HepG2 (cell line): ENCODE results near the gene ENAH. TPM values are rescaled to one million over a fixed set of nuclear protein-coding genes. Genes with fewer than 3 reads are reported as not detected.

Experiments used
- AGO2 ChIP-seq: fragments of 200-400 bp; formaldehyde crosslinking; optimal IDR thresholded peaks from 2 replicates; pipeline ENCODE3; 2017; ENCODE audit warnings: mild to moderate bottlenecking, low read depth, low read length, moderate library complexity
- EZH2 ChIP-seq: conservative IDR thresholded peaks from 2 replicates; pipeline ENCODE4 v1.6.1; 2012; ENCODE audit warnings: mild to moderate bottlenecking, low read depth, low read length, moderate library complexity
- FLYWCH1 ChIP-seq: sonication (generic); formaldehyde crosslinking; IDR thresholded peaks from 2 replicates; pipeline ENCODE4 v1.8.1; 2023; ENCODE audit warnings: mild to moderate bottlenecking, missing genetic modification reagents
- FOXJ3 ChIP-seq: sonication (generic); formaldehyde crosslinking; IDR thresholded peaks from 2 replicates; pipeline ENCODE4 v1.4.0; 2020; ENCODE audit warnings: missing genetic modification reagents, mild to moderate bottlenecking, borderline replicate concordance
- FOXK2 ChIP-seq: fragments of 450-650 bp; IDR thresholded peaks from 2 replicates; pipeline ENCODE4 v1.6.1; 2016
- GFI1 ChIP-seq: sonication (generic); formaldehyde crosslinking; IDR thresholded peaks from 2 replicates; pipeline ENCODE4 v1.5.0; 2020; ENCODE audit warnings: missing genetic modification reagents, mild to moderate bottlenecking, borderline replicate concordance
- GLI4 ChIP-seq: sonication (generic); formaldehyde crosslinking; IDR thresholded peaks from 2 replicates; pipeline ENCODE4 v1.5.1; 2020; ENCODE audit warnings: missing genetic modification reagents, mild to moderate bottlenecking, moderate library complexity, borderline replicate concordance
- HMG20B ChIP-seq: conservative IDR thresholded peaks from 2 replicates; pipeline ENCODE4 v1.6.1; 2016; ENCODE audit warnings: missing genetic modification reagents, missing compliant biosample characterization
- HNRNPL ChIP-seq: fragments of 200-400 bp; formaldehyde crosslinking; IDR thresholded peaks from 2 replicates; pipeline ENCODE4 v1.6.1; 2017; ENCODE audit warnings: mild to moderate bottlenecking, low read depth, low read length
- MXD3 ChIP-seq: IDR thresholded peaks from 2 replicates; pipeline ENCODE4 v1.6.1; 2016; ENCODE audit warnings: mild to moderate bottlenecking, missing biosample characterization, missing genetic modification reagents
- PCBP2 ChIP-seq: fragments of 200-400 bp; formaldehyde crosslinking; optimal IDR thresholded peaks from 2 replicates; pipeline ENCODE3; 2018; ENCODE audit warnings: low read length, low read depth; ENCODE audit not compliant: poor library complexity, severe bottlenecking
- PHF21A ChIP-seq: sonication (generic); formaldehyde crosslinking; IDR thresholded peaks from 2 replicates; pipeline ENCODE4 v1.5.0; 2020; ENCODE audit warnings: mild to moderate bottlenecking, missing genetic modification reagents
- PRMT3 ChIP-seq: sonication (generic); formaldehyde crosslinking; IDR thresholded peaks from 2 replicates; pipeline ENCODE4 v1.8.1; 2022; ENCODE audit warnings: low read depth, mild to moderate bottlenecking, moderate library complexity, missing genetic modification reagents, borderline replicate concordance
- SMYD3 ChIP-seq: sonication (generic); formaldehyde crosslinking; IDR thresholded peaks from 2 replicates; pipeline ENCODE4 v1.8.1; 2023; ENCODE audit warnings: mild to moderate bottlenecking, missing genetic modification reagents
- ZNF280B ChIP-seq: sonication (generic); formaldehyde crosslinking; IDR thresholded peaks from 2 replicates; pipeline ENCODE4 v1.5.0; 2020; ENCODE audit warnings: missing genetic modification reagents, mild to moderate bottlenecking, borderline replicate concordance
- ZNF572 ChIP-seq: sonication (generic); formaldehyde crosslinking; IDR thresholded peaks from 2 replicates; pipeline ENCODE4 v1.5.1; 2020; ENCODE audit warnings: mild to moderate bottlenecking, missing genetic modification reagents
- ZNF605 ChIP-seq: sonication (generic); formaldehyde crosslinking; IDR thresholded peaks from 2 replicates; pipeline ENCODE4 v1.8.0; 2022; ENCODE audit warnings: mild to moderate bottlenecking, missing genetic modification reagents
- ZNF780A ChIP-seq: sonication (generic); formaldehyde crosslinking; IDR thresholded peaks from 2 replicates; pipeline ENCODE4 v1.8.0; 2022; ENCODE audit warnings: mild to moderate bottlenecking, missing genetic modification reagents, moderate library complexity
- polyA plus RNA-seq, 8 experiments: library from polyadenylated mRNA; depleted of rRNA in 3 of 8; stranded (reverse) in 7 of 8; unstranded in 1 of 8; fragments of >200 nt; fragmentation: Illumina TruSeq in 4 of 8; extraction: Trizol in 4 of 8; gene quantifications; 2 replicates each; pipeline versions ENCODE4 v1.2.1 to v1.2.3, GENCODE V29; 2011 to 2016; ENCODE audit warnings: low read depth in 4 of 8, missing spikeins in 1 of 8, mixed read lengths in 1 of 8; ENCODE audit not compliant: insufficient read depth in 1 of 8
- total RNA-seq, 5 experiments: library from RNA; depleted of rRNA; stranded (reverse); fragments of >200 nt; fragmentation: Illumina TruSeq; extraction: Trizol; gene quantifications; 2 replicates each; pipeline ENCODE4 v1.2.3, GENCODE V29; 2016; ENCODE audit warnings: low read depth in 1 of 5
- TF ChIP-seq, protein P1 (sequence below): sonication (generic); formaldehyde crosslinking; IDR thresholded peaks from 2 replicates; pipeline ENCODE4 v1.4.0; 2020; ENCODE audit warnings: low read depth, missing genetic modification reagents
- TF ChIP-seq, protein P2 (sequence below): sonication (generic); formaldehyde crosslinking; IDR thresholded peaks from 2 replicates; pipeline ENCODE4 v1.4.0; 2020; ENCODE audit warnings: missing genetic modification reagents

ENAH gene
- total and polyA plus RNA-seq, 2 of the 13 experiments (the other 11 are each of a cell fraction or from before 2014, with no cell fraction given) = 22.1 to 58.3 TPM

GRCh38 chr1:225441314-225442122 lies 211.4 kb downstream of the ENAH start (continued):
- TF ChIP-seq FLYWCH1 (CRISPR knock-in tag) = no peak
- TF ChIP-seq, protein P1, sequence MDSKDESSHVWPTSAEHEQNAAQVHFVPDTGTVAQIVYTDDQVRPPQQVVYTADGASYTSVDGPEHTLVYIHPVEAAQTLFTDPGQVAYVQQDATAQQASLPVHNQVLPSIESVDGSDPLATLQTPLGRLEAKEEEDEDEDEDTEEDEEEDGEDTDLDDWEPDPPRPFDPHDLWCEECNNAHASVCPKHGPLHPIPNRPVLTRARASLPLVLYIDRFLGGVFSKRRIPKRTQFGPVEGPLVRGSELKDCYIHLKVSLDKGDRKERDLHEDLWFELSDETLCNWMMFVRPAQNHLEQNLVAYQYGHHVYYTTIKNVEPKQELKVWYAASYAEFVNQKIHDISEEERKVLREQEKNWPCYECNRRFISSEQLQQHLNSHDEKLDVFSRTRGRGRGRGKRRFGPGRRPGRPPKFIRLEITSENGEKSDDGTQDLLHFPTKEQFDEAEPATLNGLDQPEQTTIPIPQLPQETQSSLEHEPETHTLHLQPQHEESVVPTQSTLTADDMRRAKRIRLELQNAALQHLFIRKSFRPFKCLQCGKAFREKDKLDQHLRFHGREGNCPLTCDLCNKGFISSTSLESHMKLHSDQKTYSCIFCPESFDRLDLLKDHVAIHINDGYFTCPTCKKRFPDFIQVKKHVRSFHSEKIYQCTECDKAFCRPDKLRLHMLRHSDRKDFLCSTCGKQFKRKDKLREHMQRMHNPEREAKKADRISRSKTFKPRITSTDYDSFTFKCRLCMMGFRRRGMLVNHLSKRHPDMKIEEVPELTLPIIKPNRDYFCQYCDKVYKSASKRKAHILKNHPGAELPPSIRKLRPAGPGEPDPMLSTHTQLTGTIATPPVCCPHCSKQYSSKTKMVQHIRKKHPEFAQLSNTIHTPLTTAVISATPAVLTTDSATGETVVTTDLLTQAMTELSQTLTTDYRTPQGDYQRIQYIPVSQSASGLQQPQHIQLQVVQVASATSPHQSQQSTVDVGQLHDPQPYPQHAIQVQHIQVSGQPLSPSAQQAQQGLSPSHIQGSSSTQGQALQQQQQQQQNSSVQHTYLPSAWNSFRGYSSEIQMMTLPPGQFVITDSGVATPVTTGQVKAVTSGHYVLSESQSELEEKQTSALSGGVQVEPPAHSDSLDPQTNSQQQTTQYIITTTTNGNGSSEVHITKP (CRISPR knock-in tag) = no peak
- TF ChIP-seq GFI1 (CRISPR knock-in tag) = no peak
- TF ChIP-seq ZNF280B (CRISPR knock-in tag) = no peak
- no peak for TF ChIP-seq PRMT3
- TF ChIP-seq AGO2 = no peak
- TF ChIP-seq EZH2 = no peak
- TF ChIP-seq, protein P2, sequence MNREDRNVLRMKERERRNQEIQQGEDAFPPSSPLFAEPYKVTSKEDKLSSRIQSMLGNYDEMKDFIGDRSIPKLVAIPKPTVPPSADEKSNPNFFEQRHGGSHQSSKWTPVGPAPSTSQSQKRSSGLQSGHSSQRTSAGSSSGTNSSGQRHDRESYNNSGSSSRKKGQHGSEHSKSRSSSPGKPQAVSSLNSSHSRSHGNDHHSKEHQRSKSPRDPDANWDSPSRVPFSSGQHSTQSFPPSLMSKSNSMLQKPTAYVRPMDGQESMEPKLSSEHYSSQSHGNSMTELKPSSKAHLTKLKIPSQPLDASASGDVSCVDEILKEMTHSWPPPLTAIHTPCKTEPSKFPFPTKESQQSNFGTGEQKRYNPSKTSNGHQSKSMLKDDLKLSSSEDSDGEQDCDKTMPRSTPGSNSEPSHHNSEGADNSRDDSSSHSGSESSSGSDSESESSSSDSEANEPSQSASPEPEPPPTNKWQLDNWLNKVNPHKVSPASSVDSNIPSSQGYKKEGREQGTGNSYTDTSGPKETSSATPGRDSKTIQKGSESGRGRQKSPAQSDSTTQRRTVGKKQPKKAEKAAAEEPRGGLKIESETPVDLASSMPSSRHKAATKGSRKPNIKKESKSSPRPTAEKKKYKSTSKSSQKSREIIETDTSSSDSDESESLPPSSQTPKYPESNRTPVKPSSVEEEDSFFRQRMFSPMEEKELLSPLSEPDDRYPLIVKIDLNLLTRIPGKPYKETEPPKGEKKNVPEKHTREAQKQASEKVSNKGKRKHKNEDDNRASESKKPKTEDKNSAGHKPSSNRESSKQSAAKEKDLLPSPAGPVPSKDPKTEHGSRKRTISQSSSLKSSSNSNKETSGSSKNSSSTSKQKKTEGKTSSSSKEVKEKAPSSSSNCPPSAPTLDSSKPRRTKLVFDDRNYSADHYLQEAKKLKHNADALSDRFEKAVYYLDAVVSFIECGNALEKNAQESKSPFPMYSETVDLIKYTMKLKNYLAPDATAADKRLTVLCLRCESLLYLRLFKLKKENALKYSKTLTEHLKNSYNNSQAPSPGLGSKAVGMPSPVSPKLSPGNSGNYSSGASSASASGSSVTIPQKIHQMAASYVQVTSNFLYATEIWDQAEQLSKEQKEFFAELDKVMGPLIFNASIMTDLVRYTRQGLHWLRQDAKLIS (CRISPR knock-in tag) = no peak
- no peak for TF ChIP-seq FOXK2
- no peak for TF ChIP-seq ZNF605 (CRISPR knock-in tag)
- TF ChIP-seq HNRNPL = no peak
- TF ChIP-seq HMG20B (CRISPR knock-in tag) = no peak; the same call in 1 of the 2 replicates
- TF ChIP-seq ZNF572 (CRISPR knock-in tag) = no peak
- no peak for TF ChIP-seq FOXJ3 (CRISPR knock-in tag)
- peak; percentile 51; the same call in 1 of the 2 replicates for TF ChIP-seq PHF21A (CRISPR knock-in tag)
- no peak for TF ChIP-seq SMYD3 (CRISPR knock-in tag)
- no peak for TF ChIP-seq ZNF780A
- TF ChIP-seq MXD3 = no peak
- no peak for TF ChIP-seq PCBP2
- no peak for TF ChIP-seq GLI4 (CRISPR knock-in tag)
